Psoas muscle (tissue), 8 donors: ENCODE measurements around the gene SBSN. TPM values are rescaled to one million over a fixed set of nuclear protein-coding genes. Genes with fewer than 3 reads are reported as not detected.
A peak's percentile ranks its signal among the peaks of the same experiment; 100 is the strongest.

ENCODE experiments used
- ATAC-seq, 4 donors: fragments of 200-7000 bp; cut with Tn5 transposase; one replicate each; pipeline ENCODE4 v1.9.1; 2020; ENCODE audit warnings: moderate library complexity in 3 of 4, mild to moderate bottlenecking in 2 of 4
- DNase-seq, 2 donors: peaks; one replicate each; pipeline ENCODE4 v3.0.0-alpha.2; 2020
- H3K27ac ChIP-seq: fragments of 200-600 bp; one replicate; pipeline ENCODE4 v1.8.0; 2022
- H3K27me3 ChIP-seq, 3 donors: fragments of 200-600 bp in 1 of 3; one replicate each; pipeline versions ENCODE4 v1.6.1 to v1.8.0; 2013 to 2022; ENCODE audit warnings: low read length in 2 of 3, mild to moderate bottlenecking in 2 of 3, moderate library complexity in 1 of 3; ENCODE audit not compliant: insufficient read depth in 3 of 3
- H3K36me3 ChIP-seq, 2 donors: fragments of 200-600 bp in 1 of 2; one replicate each; pipeline versions ENCODE4 v1.6.1 to v1.8.0; 2013 to 2022; ENCODE audit warnings: low read depth in 1 of 2, mild to moderate bottlenecking in 1 of 2, moderate library complexity in 1 of 2; ENCODE audit not compliant: insufficient read depth in 1 of 2
- H3K4me1 ChIP-seq: fragments of 200-600 bp; one replicate; pipeline ENCODE4 v1.8.0; 2022
- H3K4me3 ChIP-seq: fragments of 200-600 bp; one replicate; pipeline ENCODE4 v1.8.0; 2022; ENCODE audit warnings: mild to moderate bottlenecking
- H3K9me3 ChIP-seq: fragments of 200-600 bp; one replicate; pipeline ENCODE4 v1.8.0; 2022
- CTCF ChIP-seq: fragments of 200-600 bp; IDR thresholded peaks from one replicate; pipeline ENCODE4 v1.8.0; 2022; ENCODE audit warnings: antibody characterized with exemption
- WGBS, 3 donors: extraction: QIAGEN DNeasy Blood & Tissue Kit; methylation state at CpG; one replicate each; pipeline versions ENCODE4 v1.1.6 to v1.1.7; 2013; 5-methylcytosine and 5-hydroxymethylcytosine counted together
- intact Hi-C, 2 donors: fragments of 100-400 bp; cut with DNase I; formaldehyde crosslinking; loops; one replicate each; pipeline versions ENCODE4 v1.11.0 to v1.14.2; 2022
- polyA plus RNA-seq, 3 donors: library from polyadenylated mRNA; stranded (reverse); fragments of 200-250 nt; gene quantifications; one replicate each; pipeline ENCODE4 v1.2.3, GENCODE V29; 2013
- total RNA-seq, 4 donors: library from RNA; stranded (reverse); fragmentation: NEBNext Ultra II Directional in 2 of 4; extraction: Animal tissue kit (Norgen Biotek cat#: 25700) in 2 of 4; gene quantifications; one replicate each; pipeline versions ENCODE4 v1.2.1 to v1.2.4, GENCODE V29; 2021 to 2023
- donor health status: healthy with polysubstance abuse.
- donor health status: DM: no; HTN: no; CAD: no; lungs with moderate emphysema.
- donor health status: Bipolar disorder and iron deficiency.
- donor health status: healthy.
- donor health status: DM: yes; HTN: yes; CAD: no.
- donor health status: DM: no; HTN: no; CAD: no.
- donor health status: DM: no; HTN: no; CAD: no.
- donor health status: DM: yes; HTN: yes; CAD: no.

Gene SBSN
- total and polyA plus RNA-seq, 7 donors, result 0.09 TPM; not detected in 6

DNA sequence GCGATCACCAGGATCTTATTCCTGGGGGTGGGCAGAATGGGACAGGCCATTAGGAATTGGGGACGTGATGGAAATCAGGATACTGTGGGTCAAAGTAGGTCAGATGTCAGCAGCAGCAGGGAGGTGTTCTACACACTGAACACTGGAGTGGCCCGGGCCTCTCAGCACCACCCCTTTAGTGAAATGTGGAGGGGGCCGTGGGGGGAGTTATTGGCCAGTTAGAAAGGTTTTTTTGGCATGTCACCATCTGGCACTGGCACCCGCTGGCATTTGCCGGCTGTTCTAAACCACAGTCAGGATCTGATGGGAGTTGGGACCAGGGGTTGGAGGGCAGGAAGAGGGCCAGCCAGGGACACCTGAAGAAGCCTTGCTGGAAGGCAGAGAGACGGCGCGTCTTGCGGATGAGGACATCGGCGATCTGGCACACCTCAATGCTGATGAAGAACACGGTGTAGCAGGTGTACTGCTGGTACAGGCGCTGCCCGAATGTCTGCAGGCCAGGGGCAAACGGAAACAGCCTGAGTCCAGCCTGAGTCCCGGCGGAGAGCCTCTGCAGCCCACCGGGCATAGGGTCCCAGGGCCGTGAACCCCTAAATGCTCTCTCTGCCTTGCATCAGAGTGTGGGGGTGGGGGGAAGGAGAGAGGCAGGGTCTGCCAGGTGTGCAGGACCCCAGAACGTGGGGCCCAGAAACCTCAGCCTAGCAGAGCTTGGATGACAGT lies 23.1 kb upstream of the SBSN start:
- Histone ChIP-seq H3K4me1 (peaks cover 14% of the 10 kb centered on the region), H3K4me3 (no peak overlapping the region), H3K36me3 (peaks cover 0 to 19% of the 10 kb centered on the region in 2 donors), H3K27me3 (no peaks in the 10 kb centered on the region), H3K9me3 (no peaks in the 10 kb centered on the region), H3K27ac (no peak overlapping the region)
- ATAC-seq, result no peak
- intact Hi-C loops, result loop anchor here in 1 of 2 donors (2.0 kb wide), 1 partner anchor 54 kb away; no protein-coding TSS in a partner anchor
- DNase-seq, result no peak
- no peak for TF ChIP-seq CTCF
- WGBS, 3 donors, result 72 to 79% (median 74%) methylated on average over 21 of the region's 21 CpGs

DNA sequence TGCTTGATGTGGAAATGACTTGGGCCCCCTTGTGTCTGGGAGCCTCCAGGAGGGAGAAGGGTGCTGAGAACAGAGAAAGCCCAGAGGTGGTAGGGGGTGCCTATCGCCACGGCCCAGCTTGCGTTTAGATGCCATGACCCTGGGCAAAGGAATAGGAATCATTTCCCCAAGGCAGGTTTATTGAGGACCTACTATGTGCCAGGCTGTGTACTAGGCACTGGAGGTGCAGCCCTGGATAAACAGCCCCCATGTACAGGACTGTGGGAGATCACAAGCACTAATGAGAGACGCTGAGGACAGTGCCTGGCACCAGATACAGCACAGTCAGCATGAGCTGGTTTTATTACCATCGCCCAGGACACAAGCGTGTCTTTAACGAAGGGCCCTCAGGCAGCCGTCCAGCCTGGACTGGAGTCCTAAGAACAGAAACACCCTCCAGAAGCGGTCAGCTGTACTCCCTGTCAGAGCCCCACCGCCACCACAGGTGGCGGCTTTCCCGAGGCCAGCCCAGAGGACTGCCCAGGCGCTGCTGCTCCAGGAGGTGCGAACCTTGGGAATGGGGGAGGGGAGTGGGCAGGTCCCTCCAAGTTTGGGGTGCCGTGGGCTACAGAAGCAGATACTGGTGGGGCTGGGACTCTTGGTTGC lies 21.9 kb upstream of the SBSN start:
- H3K4me1 ChIP-seq, result peaks cover 18% of the 10 kb centered on the region
- no peak for DNase-seq
- no peak overlapping the region for H3K4me3 ChIP-seq
- no peak for ATAC-seq
- H3K36me3 ChIP-seq, result peaks cover 0 to 19% of the 10 kb centered on the region in 2 donors
- no peak for TF ChIP-seq CTCF
- 58 to 81% (median 65%) methylated on average over 15 of the region's 15 CpGs for WGBS, 3 donors
- intact Hi-C loops, result loop anchor here (1.0 to 10.0 kb wide), 5 partner anchors 55 to 385 kb away; partner anchors contain the start of genes COX6B1 (in 1 of the 2), KMT2B (in 1 of the 2) and LRFN3 (in 1 of the 2)
- no peaks in the 10 kb centered on the region for H3K27me3 ChIP-seq
- no peak overlapping the region for H3K27ac ChIP-seq
- H3K9me3 ChIP-seq, result no peaks in the 10 kb centered on the region

GRCh38 chr19:35549174-35549788 lies 21.2 kb upstream of the SBSN start:
- H3K4me1 ChIP-seq, result peaks cover 23% of the 10 kb centered on the region
- TF ChIP-seq CTCF, result peak; percentile 68
- peaks cover 0 to 19% of the 10 kb centered on the region in 2 donors for H3K36me3 ChIP-seq
- H3K27ac ChIP-seq, result no peak overlapping the region
- no peak overlapping the region for H3K4me3 ChIP-seq
- no peaks in the 10 kb centered on the region for H3K27me3 ChIP-seq
- ATAC-seq (peak in 3 of 4 donors; percentile 27 to 39 (median 29)), DNase-seq (no peak)
- WGBS, 3 donors, result 18 to 23% (median 21%) methylated on average over 6 of the region's 6 CpGs
- intact Hi-C loops, result loop anchor here (1.0 to 10.0 kb wide), 4 partner anchors 98 to 386 kb away; partner anchors contain the start of genes COX6B1 (in 1 of the 2), KMT2B (in 1 of the 2) and LRFN3 (in 1 of the 2)
- no peaks in the 10 kb centered on the region for H3K9me3 ChIP-seq

GRCh38 chr19:35546532-35546931 lies 18.4 kb upstream of the SBSN start:
- no peak for TF ChIP-seq CTCF
- DNase-seq (no peak), ATAC-seq (no peak)
- intact Hi-C loops, result loop anchor here (5.0 to 10.0 kb wide), 3 partner anchors 101 to 388 kb away; partner anchors contain the start of genes COX6B1 (in 1 of the 2), KMT2B (in 1 of the 2) and LRFN3 (in 1 of the 2)
- peaks cover 27% of the 10 kb centered on the region for H3K4me1 ChIP-seq
- 83 to 90% (median 87%) methylated on average over 8 of the region's 8 CpGs for WGBS, 3 donors
- peak overlapping the region; percentile 90 for H3K27ac ChIP-seq
- no peaks in the 10 kb centered on the region for H3K9me3 ChIP-seq
- peak overlapping the region; percentile 79 for H3K4me3 ChIP-seq
- H3K27me3 ChIP-seq, result no peaks in the 10 kb centered on the region
- peaks cover 0 to 19% of the 10 kb centered on the region in 2 donors for H3K36me3 ChIP-seq
